Adrenal gland (tissue), 5 donors: Measurements from ENCODE around the gene RSL24D1.

Experiments
- POLR2A ChIP-seq, 2 donors: fragments of 450-650 bp; IDR thresholded peaks; one replicate each; pipeline ENCODE4 v1.6.1; 2017; ENCODE audit warnings: antibody characterized with exemption in 2 of 2, mild to moderate bottlenecking in 2 of 2, moderate library complexity in 1 of 2
- TF ChIP-seq, protein P1 (sequence below), 6 experiments: fragments of 450-650 bp in 4 of 6; fragments of 200-600 bp in 2 of 6; sonication (generic) in 1 of 6; IDR thresholded peaks; 1 replicate in 5 of 6; 2 replicates in 1 of 6; pipeline versions ENCODE4 v1.5.1 to v1.8.0; 2016 to 2021; ENCODE audit warnings: antibody characterized with exemption in 6 of 6, mild to moderate bottlenecking in 2 of 6, moderate library complexity in 1 of 6
- donor health status: DM: no; HTN: no; CAD: no.

DNA sequence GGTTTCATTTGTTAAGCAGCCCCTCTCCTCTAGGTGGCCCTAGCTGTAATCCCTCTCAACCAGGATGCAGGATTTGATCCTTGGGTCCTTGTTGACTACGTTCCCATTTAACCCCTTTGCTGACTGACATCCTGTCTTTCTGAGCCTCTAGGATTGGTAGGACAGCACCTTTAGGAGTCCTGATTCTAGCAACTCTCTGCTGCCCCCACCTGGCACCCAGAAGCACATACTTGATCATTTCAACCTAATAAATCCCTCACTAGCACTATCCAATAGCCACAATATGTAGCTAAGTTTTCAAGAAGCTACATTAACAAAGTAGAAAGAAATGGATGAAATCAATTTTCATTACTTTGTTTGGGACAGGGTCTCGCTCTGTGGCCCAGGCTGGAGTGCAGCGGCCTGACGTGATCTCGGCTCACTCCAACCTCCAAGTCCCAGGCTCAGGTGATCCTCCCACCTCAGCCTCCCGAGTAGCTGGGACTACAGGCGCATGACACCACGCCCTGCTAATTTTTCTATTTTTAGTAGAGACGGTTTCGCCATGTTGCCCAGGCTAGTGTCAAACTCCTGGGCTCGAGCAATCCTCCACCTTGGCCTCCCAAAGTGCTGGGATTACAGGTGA is 28.3 kb downstream of the RSL24D1 start:
- TF ChIP-seq, protein P1, sequence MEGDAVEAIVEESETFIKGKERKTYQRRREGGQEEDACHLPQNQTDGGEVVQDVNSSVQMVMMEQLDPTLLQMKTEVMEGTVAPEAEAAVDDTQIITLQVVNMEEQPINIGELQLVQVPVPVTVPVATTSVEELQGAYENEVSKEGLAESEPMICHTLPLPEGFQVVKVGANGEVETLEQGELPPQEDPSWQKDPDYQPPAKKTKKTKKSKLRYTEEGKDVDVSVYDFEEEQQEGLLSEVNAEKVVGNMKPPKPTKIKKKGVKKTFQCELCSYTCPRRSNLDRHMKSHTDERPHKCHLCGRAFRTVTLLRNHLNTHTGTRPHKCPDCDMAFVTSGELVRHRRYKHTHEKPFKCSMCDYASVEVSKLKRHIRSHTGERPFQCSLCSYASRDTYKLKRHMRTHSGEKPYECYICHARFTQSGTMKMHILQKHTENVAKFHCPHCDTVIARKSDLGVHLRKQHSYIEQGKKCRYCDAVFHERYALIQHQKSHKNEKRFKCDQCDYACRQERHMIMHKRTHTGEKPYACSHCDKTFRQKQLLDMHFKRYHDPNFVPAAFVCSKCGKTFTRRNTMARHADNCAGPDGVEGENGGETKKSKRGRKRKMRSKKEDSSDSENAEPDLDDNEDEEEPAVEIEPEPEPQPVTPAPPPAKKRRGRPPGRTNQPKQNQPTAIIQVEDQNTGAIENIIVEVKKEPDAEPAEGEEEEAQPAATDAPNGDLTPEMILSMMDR (IDR thresholded peaks at IDR 0.05): peak; percentile 55 to 75 (median 62)
- TF ChIP-seq POLR2A (IDR thresholded peaks at IDR 0.05): no peak
